Measurements from ENCODE around the gene ROPN1L.
"Not testable (repeated sequence)": the region's sequence is repeated elsewhere in the genome, so short reads cannot be mapped to it uniquely, and the experiment has no call there.

Gene ROPN1L

GRCh38 chr5:10478436-10478835, 36.8 kb downstream of the ROPN1L start:
- DNase-seq: no peak

- no peak for DNase-seq
Measured at GRCh38 chr5:10479154-10479721, 37.6 kb downstream of the ROPN1L start.

GRCh38 chr5:10480237-10480985, 38.7 kb downstream of the ROPN1L start:
- DNase-seq: no peak

GRCh38 chr5:10481241-10481935, 39.7 kb downstream of the ROPN1L start:
- no peak for DNase-seq

- no peak for DNase-seq
Measured at GRCh38 chr5:10482791-10483530, 41.3 kb downstream of the ROPN1L start.

- DNase-seq: no peak
Measured at GRCh38 chr5:10484774-10485141, 43.1 kb downstream of the ROPN1L start.

- peak in 1 of 56 donors; percentile 16 for DNase-seq
Measured at GRCh38 chr5:10485142-10485795, 43.6 kb downstream of the ROPN1L start.

- no peak for DNase-seq
Measured at GRCh38 chr5:10485897-10486296, 44.2 kb downstream of the ROPN1L start.

- DNase-seq: no peak
Measured at GRCh38 chr5:10486511-10487344, 45.0 kb downstream of the ROPN1L start.

- no peak for DNase-seq
Measured at GRCh38 chr5:10488144-10488543, 46.5 kb downstream of the ROPN1L start.

GRCh38 chr5:10489810-10490426, 48.2 kb downstream of the ROPN1L start:
- peak in 1 of 56 donors; percentile 14 for DNase-seq

- no peak for DNase-seq
Measured at GRCh38 chr5:10490927-10491672, 49.4 kb downstream of the ROPN1L start.

- DNase-seq: no peak
Measured at GRCh38 chr5:10491673-10492026, 50.0 kb downstream of the ROPN1L start.

GRCh38 chr5:10493884-10494283, 52.2 kb downstream of the ROPN1L start:
- no peak for DNase-seq

GRCh38 chr5:10494497-10494896, 52.8 kb downstream of the ROPN1L start:
- DNase-seq: not testable (repeated sequence)

GRCh38 chr5:10497554-10497953, 55.9 kb downstream of the ROPN1L start:
- DNase-seq: no peak

GRCh38 chr5:10498350-10498749, 56.7 kb downstream of the ROPN1L start:
- DNase-seq: no peak

GRCh38 chr5:10499066-10499465, 57.4 kb downstream of the ROPN1L start:
- DNase-seq: no peak

GRCh38 chr5:10499776-10500175, 58.1 kb downstream of the ROPN1L start:
- DNase-seq: no peak

All from nucleus accumbens (tissue), 56 donors.